ENCODE data around the gene ZNF660. TPM values are rescaled to one million over a fixed set of nuclear protein-coding genes. Genes with fewer than 3 reads are reported as not detected.
"Not testable (repeated sequence)": the region's sequence is repeated elsewhere in the genome, so short reads cannot be mapped to it uniquely, and the experiment has no call there.

ZNF660 gene
- 17.1 to 20.1 TPM (median 18.7 TPM) in 3 replicates for total RNA-seq

GRCh38 chr3:44584646-44585501, at the start of gene ZNF660:
TSS of gene ZNF660 (plus strand) at chr3:44584964. CDS start at chr3:44594194, 9,230 bp downstream.
- H3K27me3 Mint-ChIP-seq (ENCODE audit: low read depth), result no peaks in the 10 kb centered on the region
- peak within 1 kb of the TSS; percentile 95 for H3K27ac Mint-ChIP-seq
- peak; percentile 63 to 80 for DNase-seq (ENCODE audit: low spot score in 2 of 2, unreplicated experiment in 2 of 2)
- peaks cover 43% of the 10 kb centered on the region for H3K36me3 Mint-ChIP-seq
- peak within 1 kb of the TSS; percentile 88 for H3K4me3 Mint-ChIP-seq
- H3K4me1 Mint-ChIP-seq, result peaks cover 23% of the 10 kb centered on the region
- H3K9me3 Mint-ChIP-seq, result peaks cover 20% of the 10 kb centered on the region
- TF ChIP-seq CTCF (IDR thresholded peaks at IDR 0.05; ENCODE audit: unreplicated experiment), result no peak

GRCh38 chr3:44535364-44535763, 49.4 kb upstream of the ZNF660 start:
- no peaks in the 10 kb centered on the region for H3K36me3 Mint-ChIP-seq
- no peak overlapping the region for H3K4me3 Mint-ChIP-seq
- no peak overlapping the region for H3K27ac Mint-ChIP-seq
- H3K27me3 Mint-ChIP-seq (ENCODE audit: low read depth), result peaks cover 52% of the 10 kb centered on the region
- no peak for TF ChIP-seq CTCF (IDR thresholded peaks at IDR 0.05; ENCODE audit: unreplicated experiment)
- peaks cover 4% of the 10 kb centered on the region for H3K4me1 Mint-ChIP-seq
- H3K9me3 Mint-ChIP-seq, result no peaks in the 10 kb centered on the region
- DNase-seq (ENCODE audit: low spot score in 2 of 2, unreplicated experiment in 2 of 2), result no peak

GRCh38 chr3:44544811-44545210, 40.0 kb upstream of the ZNF660 start:
- not testable (repeated sequence) for H3K36me3 Mint-ChIP-seq

GRCh38 chr3:44554626-44555592, 29.9 kb upstream of the ZNF660 start, which contains the start of gene ZKSCAN7:
TSS of gene ZKSCAN7 (plus strand) at chr3:44555193. CDS start at chr3:44557048, 1,855 bp downstream.
- Mint-ChIP-seq H3K36me3 (peaks cover 22% of the 10 kb centered on the region), H3K27me3 (ENCODE audit: low read depth) (peaks cover 33% of the 10 kb centered on the region), H3K4me3 (peak within 1 kb of the TSS; percentile 92), H3K9me3 (peaks cover 4% of the 10 kb centered on the region), H3K4me1 (peaks cover 29% of the 10 kb centered on the region), H3K27ac (peak within 1 kb of the TSS; percentile 95)
- TF ChIP-seq CTCF (IDR thresholded peaks at IDR 0.05; ENCODE audit: unreplicated experiment), result no peak
- peak; percentile 46 to 75 for DNase-seq (ENCODE audit: low spot score in 2 of 2, unreplicated experiment in 2 of 2)

More at GRCh38 chr3:44544811-44545210, 40.0 kb upstream of the ZNF660 start:
- H3K27ac Mint-ChIP-seq; H3K4me3 Mint-ChIP-seq; H3K9me3 Mint-ChIP-seq; DNase-seq (ENCODE audit: low spot score in 2 of 2, unreplicated experiment in 2 of 2); H3K4me1 Mint-ChIP-seq: not testable (repeated sequence)
- H3K27me3 Mint-ChIP-seq (ENCODE audit: low read depth), result peaks cover 68% of the 10 kb centered on the region

- H3K4me1 Mint-ChIP-seq, result peaks cover 29% of the 10 kb centered on the region
- H3K27ac Mint-ChIP-seq, result peak overlapping the region; percentile 95
- peaks cover 25% of the 10 kb centered on the region for H3K27me3 Mint-ChIP-seq (ENCODE audit: low read depth)
- peaks cover 9% of the 10 kb centered on the region for H3K9me3 Mint-ChIP-seq
- H3K4me3 Mint-ChIP-seq, result peak overlapping the region; percentile 92
- TF ChIP-seq CTCF (IDR thresholded peaks at IDR 0.05; ENCODE audit: unreplicated experiment), result no peak
- no peak for DNase-seq (ENCODE audit: low spot score in 2 of 2, unreplicated experiment in 2 of 2)
- H3K36me3 Mint-ChIP-seq, result peaks cover 30% of the 10 kb centered on the region
Observed at GRCh38 chr3:44555723-44556122, 29.0 kb upstream of the ZNF660 start.

Measured in mesothelial cell of epicardium (in vitro differentiated cells).